ENCODE measurements around the gene FTH1. TPM values are rescaled to one million over a fixed set of nuclear protein-coding genes. Genes with fewer than 3 reads are reported as not detected.
A peak's percentile ranks its signal among the peaks of the same experiment; 100 is the strongest.
"Not testable (repeated sequence)": the region's sequence is repeated elsewhere in the genome, so short reads cannot be mapped to it uniquely, and the experiment has no call there.

The FTH1 gene
- total and polyA plus RNA-seq, 2 of the 4 experiments (the other 2 are of a cell fraction), result 344 to 2,516 TPM

DNA sequence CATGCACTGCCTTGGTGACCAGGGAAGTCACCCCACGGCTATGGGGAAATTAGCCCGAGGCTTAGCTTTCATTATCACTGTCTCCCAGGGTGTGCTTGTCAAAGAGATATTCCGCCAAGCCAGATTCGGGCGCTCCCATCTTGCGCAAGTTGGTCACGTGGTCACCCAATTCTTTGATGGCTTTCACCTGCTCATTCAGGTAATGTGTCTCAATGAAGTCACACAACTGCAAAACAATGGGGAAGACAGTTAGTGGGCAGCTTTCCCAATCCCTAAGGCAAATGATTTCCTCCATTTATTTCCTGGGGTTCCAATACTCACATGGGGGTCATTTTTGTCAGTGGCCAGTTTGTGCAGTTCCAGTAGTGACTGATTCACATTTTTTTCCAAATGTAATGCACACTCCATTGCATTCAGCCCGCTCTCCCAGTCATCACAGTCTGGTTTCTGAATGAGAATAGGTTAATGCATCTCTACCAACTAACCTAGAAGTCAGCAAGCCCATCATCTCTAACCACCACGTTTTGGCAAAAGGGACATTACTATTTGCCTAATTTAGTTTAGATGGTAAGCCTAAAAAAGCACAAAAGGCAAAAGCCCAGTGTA is 2.7 kb downstream of the FTH1 start:
- in situ Hi-C loops (cut with MboI; ENCODE audit: low sequenced_read_pairs), result loop anchor here (10.0 kb wide), 1 partner anchor 60 kb away; no protein-coding TSS in a partner anchor
- Histone ChIP-seq H3K4me1 (ENCODE audit: control insufficient read depth, insufficient read depth, low read length) (peaks cover 13% of the 10 kb centered on the region; the same call in 1 of the 2 replicates), H3K9ac (ENCODE audit: low read depth, low read length) (peak overlapping the region; percentile 98), H3K4me3 (ENCODE audit: insufficient read depth, low read depth, low read length) (peak overlapping the region; percentile 93), H3K4me2 (ENCODE audit: low read depth, low read length) (peak overlapping the region; percentile 98), H3K36me3 (ENCODE audit: control insufficient read depth, insufficient read depth, low read length) (peaks cover 31% of the 10 kb centered on the region), H3K14ac (replicated peaks; ENCODE audit: low read depth, low read length) (peak overlapping the region; percentile 33; the same call in 1 of the 2 replicates), H3K9me1 (ENCODE audit: insufficient read depth, low read length) (peaks cover 26% of the 10 kb centered on the region), H3K56ac (ENCODE audit: extremely low read depth, insufficient read depth, low read length) (peak overlapping the region; percentile 46; the same call in 1 of the 2 replicates), H3K23ac (ENCODE audit: low read depth, low read length) (peak overlapping the region; percentile 74), H4K20me1 (ENCODE audit: insufficient read depth, low read length) (peaks cover 61% of the 10 kb centered on the region), H3K79me1 (ENCODE audit: low read depth in 1 of 2, low read length in 2 of 2) (peaks cover 15 to 62% of the 10 kb centered on the region in 2 experiments)
- H3K9me3 ChIP-seq (ENCODE audit: control insufficient read depth, insufficient read depth, low read length); H3K4ac ChIP-seq (ENCODE audit: low read depth, low read length); dilution Hi-C loops (cut with HindIII; ENCODE audit: low sequenced_read_pairs, unreplicated experiment); H2BK120ac ChIP-seq (ENCODE audit: low read depth, low read length); H2AFZ ChIP-seq (replicated peaks; ENCODE audit: low read length, poor library complexity); ATAC-seq (ENCODE audit: low read depth); H2BK15ac ChIP-seq (ENCODE audit: low read depth, low read length); intact Hi-C loops (cut with micrococcal nuclease); DNase-seq; H4K91ac ChIP-seq (ENCODE audit: insufficient read depth, low read depth, low read length); H2AK5ac ChIP-seq (ENCODE audit: low read depth, low read length); H3K18ac ChIP-seq (ENCODE audit: low read depth, low read length); H3K27ac ChIP-seq (ENCODE audit: insufficient read depth, low read length); H4K5ac ChIP-seq (ENCODE audit: low read depth, low read length); H3K27me3 ChIP-seq (ENCODE audit: control insufficient read depth, insufficient read depth, low read length); H2AK9ac ChIP-seq (replicated peaks; ENCODE audit: low read depth, low read length, poor library complexity); H2BK20ac ChIP-seq (ENCODE audit: low read depth, low read length); H2BK5ac ChIP-seq (ENCODE audit: low read depth, low read length, poor library complexity, severe bottlenecking); H4K8ac ChIP-seq (ENCODE audit: low read depth in 2 of 2, low read length in 2 of 2): not testable (repeated sequence)
- ChIA-PET CTCF (interaction anchor here (3.9 kb wide), 1 partner anchor 117 kb away, joined by 17 read pairs; no protein-coding TSS in a partner anchor), POLR2A (ENCODE audit: unreplicated experiment) (interaction anchor here (1.2 to 1.9 kb wide), 3 partner anchors 15 to 118 kb away, joined by 3 to 17 read pairs (median 4); no protein-coding TSS in a partner anchor)
- TSS peak; percentile 95 for BruUV-seq (replicated peaks)
- WGBS, 2 experiments (ENCODE audit: extremely low coverage in 2 of 2, insufficient read length in 1 of 2), result no CpG with 5 or more reads among the region's 9 CpGs
- 0 out of 2 replicates have a peak, but pooled peaks have one; percentile 10 for TF ChIP-seq CEBPB (IDR thresholded peaks at IDR 0.05; ENCODE audit: low read depth, low read length)

All from IMR-90 (cell line).